ENCODE measurements around the gene SPDYE2. TPM values are rescaled to one million over a fixed set of nuclear protein-coding genes. Genes with fewer than 3 reads are reported as not detected.
"Not testable (repeated sequence)": the region's sequence is repeated elsewhere in the genome, so short reads cannot be mapped to it uniquely, and the experiment has no call there.

The SPDYE2 gene
- total RNA-seq, 2 donors from 2014 or later: not detected

DNA sequence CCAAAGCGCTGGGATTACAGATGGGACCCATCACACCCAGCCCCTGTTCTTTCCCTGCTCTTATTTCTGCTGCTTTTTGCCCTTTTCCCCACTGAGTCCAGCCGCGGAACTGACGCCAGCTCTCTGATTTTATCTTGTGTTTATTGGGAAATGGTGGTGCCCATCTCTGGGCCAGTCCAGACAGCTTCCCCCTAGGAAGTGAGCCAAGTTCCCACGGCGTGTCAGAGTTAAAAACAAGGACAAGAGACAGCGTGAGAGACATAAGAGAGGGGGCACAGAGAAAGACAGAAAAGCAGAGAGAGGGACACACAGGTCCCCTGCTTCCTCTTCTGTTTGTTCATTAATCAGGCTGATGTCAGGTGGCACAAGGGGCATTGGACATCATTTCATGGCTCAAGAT is 19.4 kb upstream of the SPDYE2 start:
- peak in 1 of 2 donors; percentile 39 for ATAC-seq
- DNase-seq: peak; percentile 51
- intact Hi-C loops (cut with DNase I): not testable (repeated sequence)

DNA sequence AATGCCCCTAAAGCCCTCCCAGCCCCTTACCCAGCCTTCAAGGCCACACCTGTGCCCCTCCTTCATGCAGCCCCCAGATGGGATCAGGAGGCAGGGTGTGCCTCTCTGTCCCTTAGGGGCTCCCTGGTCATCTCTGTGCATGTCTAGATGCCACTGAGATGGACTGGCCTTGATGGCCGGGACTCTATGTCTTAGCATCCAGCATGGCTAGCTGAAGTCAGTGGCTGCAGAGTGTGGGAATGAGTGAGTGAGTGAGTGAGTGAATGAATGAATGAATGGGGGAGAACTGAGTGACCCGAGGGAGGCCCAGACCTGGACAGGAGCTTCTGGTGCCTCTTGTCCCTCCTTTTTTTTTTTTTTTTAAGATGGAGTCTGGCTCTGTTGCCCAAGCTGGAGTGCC is 18.9 kb upstream of the SPDYE2 start:
- intact Hi-C loops (cut with DNase I); ATAC-seq; DNase-seq: not testable (repeated sequence)

DNA sequence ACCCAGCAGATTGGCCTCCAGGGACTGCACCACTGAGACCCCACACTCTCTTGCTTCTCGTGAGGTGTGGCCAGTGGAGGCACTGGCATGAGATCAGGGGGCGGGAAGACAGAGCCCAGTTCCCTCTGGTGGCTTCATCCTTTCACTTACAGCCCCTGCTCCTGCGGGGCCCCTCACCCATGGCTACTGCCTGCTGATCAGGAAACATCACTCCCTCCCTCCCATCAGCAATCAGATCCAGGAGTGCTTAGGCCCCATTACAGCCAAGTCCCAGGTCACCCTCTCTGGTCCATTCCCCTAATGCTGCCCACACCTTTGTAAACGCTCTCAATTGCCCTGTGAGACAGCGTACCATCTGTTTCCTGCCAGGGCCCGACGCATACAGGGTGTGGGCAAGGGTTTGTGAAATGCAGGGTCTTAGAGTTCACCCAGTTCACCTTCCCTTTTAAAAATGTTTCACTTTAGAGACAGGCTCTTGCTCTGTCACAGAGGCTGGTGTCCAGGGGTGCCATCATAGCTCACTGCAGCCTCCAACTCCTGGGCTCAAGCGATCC is 15.9 kb upstream of the SPDYE2 start:
- not testable (repeated sequence) for DNase-seq

DNA sequence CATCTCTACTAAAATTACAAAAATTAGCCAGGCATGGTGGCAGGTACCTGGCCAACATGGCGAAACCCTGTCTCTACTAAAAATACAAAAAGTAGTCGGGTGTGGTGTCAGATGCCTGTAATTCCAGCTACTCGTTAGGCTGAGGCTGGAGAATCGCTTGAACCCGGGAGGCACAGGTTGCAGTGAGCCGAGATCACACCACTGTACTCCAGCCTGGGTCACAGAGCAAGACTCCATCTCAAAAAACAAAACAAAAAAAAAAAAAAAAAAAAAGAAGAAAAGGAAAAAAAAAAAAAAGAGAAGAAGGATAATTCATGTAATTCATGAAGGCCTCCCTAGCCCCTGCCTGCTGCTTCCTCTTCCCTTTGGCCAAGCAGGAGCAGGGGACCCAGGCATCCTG is 10.4 kb upstream of the SPDYE2 start:
- intact Hi-C loops (cut with DNase I); ATAC-seq; DNase-seq: not testable (repeated sequence)

More for the DNA sequence above, 15.9 kb upstream of the SPDYE2 start:
- intact Hi-C loops (cut with DNase I); ATAC-seq: not testable (repeated sequence)

DNA sequence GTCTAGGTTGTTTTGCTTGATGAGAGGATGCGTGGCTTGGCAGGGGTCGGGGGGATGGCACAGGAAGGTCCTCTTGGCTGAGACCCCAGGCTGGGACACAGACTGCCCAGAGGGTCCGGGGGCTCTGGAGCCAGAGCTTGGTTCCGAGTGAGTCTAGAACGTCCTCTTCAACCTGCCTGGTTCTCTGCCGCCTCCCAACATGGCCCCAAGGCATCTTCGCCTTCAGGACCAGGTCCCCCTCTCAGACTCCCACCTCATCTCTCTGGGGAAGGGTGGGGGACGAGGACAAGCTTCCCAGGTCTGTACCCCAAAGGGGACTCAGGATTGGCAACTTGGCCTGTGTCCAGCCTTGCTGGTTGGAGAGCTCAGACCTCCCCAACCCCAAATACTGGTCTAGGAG is 8.9 kb upstream of the SPDYE2 start:
- intact Hi-C loops (cut with DNase I); DNase-seq: not testable (repeated sequence)
- peak in 1 of 2 donors; percentile 2 for ATAC-seq

DNA sequence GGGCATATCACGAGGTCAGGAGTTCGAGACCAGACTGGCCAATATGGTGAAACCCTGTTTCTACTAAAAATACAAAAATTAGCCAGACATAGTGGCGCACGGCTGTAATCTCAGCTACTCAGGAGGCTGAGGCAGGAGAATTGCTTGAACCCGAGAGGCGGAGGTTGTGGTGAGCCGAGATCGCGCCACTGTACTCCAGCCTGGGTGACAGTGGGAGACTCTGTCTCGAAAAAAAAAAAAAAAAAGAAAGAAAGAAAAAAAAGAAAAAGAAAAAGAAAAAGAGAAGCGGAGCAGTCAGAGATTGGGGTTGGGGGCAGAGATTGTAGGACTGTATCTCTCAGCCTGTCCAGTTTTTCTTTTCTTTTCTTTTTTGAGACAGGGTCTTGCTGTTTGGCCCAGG is 8.3 kb upstream of the SPDYE2 start:
- ATAC-seq; DNase-seq; intact Hi-C loops (cut with DNase I): not testable (repeated sequence)

DNA sequence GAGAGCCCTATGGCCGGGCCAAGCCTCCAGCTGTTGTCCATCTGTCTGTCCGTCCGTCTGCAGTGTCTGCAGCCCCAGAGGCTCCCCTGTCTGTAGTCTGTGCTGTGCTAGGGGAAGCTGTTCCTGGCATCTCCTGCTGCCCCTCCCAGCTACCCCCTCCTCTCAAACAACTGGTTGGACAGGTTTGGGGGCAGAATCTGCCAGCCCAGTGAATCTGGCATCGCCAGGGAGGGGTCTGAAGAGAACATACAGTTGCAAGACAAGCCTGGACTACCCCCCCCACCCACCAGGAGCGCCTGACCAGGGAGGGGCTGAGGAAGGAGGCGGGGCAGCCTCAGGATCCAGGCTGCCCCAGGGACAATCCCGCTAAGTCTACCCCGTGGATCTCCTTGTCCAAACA is 7.4 kb upstream of the SPDYE2 start, which contains the start of gene UPK3BL2:
Gene UPK3BL2, minus strand, starts transcription at position 101 of the 400 bp plus-strand sequence. Its CDS starts 60 bp downstream, at position 41.
- DNase-seq: not testable (repeated sequence)
- ATAC-seq: peak in 1 of 2 donors; percentile 41

DNA sequence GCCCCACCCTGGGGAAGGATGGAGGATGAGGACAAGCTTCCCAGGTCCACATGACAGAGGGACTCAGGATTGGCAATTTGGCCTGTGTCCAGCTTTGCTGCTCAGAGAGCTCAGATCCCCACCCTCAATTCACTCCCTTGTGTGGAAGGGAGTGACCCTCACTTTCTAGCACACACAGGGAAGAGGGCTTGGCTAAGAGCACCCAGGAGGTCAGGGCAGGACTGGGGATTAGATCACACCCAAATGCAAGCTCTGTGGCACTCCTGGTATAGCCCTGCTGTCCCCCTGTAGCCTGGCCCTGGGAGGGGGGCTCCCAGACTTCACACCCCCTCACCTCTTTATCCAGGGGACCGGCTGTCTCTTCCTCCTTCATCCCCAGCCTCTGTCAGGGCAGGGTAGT is 6.7 kb upstream of the SPDYE2 start:
- intact Hi-C loops (cut with DNase I); ATAC-seq; DNase-seq: not testable (repeated sequence)

More for the DNA sequence above, 7.4 kb upstream of the SPDYE2 start, which contains the start of gene UPK3BL2:
- intact Hi-C loops (cut with DNase I): not testable (repeated sequence)

DNA sequence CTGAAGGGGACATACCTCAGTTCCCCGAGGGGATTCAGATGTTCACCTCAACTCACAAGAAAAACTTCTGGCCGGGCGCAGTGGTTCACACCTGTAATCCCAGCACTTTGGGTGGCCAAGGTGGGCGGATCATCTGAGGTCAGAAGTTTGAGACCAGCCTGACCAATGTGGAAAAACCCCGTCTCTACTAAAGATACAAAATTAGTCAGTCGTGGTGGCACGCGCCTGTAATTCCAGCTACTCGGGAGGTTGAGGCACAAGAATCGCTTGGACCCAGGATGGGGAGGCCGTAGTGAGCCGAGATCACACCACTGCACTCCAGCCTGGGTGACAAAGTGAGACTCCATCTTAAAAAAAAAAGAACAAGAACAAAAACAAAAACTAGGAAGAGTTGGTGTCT is 5.7 kb upstream of the SPDYE2 start:
- ATAC-seq; DNase-seq; intact Hi-C loops (cut with DNase I): not testable (repeated sequence)

DNA sequence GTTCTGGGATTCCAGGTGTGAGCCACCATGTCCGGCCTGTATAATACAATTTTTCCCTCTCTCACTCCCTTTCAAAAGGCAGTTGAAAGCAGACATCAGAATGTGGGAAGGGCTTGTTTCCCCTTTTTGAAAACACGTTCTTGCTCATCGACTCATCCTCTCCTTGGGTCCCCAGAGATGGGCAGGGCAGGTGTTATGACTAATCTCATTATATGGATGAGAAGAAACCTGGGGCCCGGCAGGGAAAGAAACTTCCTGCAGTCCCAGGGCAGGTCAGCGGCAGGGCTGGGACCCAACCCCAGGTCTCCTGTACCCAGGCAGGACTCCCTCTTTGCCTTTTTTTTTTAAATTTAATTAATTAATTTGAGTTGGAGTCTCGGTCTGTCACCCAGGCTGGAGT is 4.7 kb upstream of the SPDYE2 start:
- DNase-seq; intact Hi-C loops (cut with DNase I); ATAC-seq: not testable (repeated sequence)

DNA sequence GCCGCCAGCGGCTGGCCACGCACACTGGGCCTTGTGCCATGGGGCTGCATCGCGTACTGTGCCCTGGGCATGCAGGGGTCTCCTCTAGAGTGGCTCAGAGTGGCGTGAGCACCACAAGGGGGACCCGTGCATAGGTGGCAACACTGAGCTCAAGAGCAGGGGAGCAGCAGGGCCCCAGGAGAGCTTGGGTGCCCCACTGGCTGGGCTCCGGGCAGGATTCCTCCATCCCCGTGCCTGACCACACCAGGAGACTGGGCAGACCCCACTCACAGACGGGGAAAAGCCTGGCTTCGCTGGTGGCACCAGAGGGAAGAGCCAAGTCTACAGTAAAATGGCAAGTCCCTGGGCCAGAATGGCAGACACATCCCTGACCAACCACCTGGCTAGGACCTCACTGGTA is 17.6 kb downstream of the SPDYE2 start:
- intact Hi-C loops (cut with DNase I); ATAC-seq; DNase-seq: not testable (repeated sequence)

DNA sequence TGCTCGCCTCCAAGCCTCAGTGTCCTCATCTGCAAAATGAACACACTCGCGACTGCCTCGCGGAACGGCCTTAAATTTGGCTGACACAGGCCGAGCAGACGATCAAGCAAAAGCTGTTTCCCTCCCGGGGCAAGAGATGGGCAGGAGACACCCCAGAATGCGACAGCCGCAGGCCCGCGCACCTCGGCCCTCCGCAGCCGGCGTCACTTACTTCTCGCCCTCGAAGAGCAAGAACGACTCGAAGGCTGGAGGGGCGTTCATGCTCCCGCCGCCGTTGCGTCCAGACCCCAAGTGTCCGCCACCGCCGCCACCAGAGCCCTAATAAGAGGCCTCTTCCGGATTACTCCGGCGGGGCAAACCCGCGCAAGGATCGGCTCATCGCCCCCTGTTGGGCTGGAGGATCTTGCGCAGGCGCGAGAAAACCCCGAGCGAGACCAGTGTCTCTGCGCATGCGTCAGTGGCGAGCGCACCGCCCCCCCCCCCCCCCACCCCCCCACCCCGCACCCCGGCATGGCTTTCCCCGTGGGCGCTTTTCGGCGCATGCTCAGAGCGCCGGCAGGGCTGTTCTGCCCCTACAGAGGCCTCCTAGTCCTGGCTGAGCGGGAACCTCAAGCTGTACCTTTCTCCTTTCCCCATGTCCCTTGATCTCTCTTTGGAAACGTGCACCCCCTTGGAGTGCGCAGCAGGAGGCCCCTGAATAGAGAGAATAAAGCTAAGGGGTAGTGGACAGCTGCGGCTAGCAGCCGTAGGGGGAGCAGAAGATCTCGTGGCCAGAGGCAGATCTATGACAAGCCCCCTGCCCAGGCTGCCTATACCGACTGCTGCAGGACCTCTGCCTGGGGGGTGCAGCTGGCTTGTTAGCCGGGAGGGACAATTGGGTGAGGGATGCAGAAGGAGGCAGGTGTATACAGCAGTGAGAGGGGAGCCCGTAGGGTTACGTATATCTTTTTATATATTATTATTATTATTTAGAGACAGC is 21.5 kb downstream of the SPDYE2 start, which contains the start of gene POLR2J3:
Gene POLR2J3, minus strand, starts transcription at position 323 of the 979 bp plus-strand sequence. Its CDS starts 62 bp downstream, at position 261.
- DNase-seq: peak; percentile 97
- intact Hi-C loops (cut with DNase I): not testable (repeated sequence)
- peak; percentile 97 for ATAC-seq

DNA sequence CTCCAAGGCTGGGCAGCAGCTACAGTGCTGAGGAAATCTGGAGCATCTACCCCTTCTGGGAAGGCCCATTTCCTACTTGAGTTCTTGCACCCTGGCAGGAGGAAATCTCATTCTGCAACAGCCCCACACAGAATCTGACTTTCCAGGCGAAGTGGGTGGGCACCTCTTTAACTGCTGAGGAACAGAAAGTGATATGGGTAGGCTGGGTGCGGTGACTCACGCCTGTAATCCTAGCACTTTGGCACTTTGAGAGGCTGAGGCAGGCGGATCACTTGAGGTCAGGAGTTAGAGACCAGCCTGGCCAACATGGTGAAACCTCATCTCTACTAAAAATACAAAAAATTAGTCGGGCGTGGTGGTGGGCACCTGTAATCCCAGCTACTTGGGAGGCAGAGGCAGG is 23.6 kb downstream of the SPDYE2 start:
- ATAC-seq; intact Hi-C loops (cut with DNase I); DNase-seq: not testable (repeated sequence)

DNA sequence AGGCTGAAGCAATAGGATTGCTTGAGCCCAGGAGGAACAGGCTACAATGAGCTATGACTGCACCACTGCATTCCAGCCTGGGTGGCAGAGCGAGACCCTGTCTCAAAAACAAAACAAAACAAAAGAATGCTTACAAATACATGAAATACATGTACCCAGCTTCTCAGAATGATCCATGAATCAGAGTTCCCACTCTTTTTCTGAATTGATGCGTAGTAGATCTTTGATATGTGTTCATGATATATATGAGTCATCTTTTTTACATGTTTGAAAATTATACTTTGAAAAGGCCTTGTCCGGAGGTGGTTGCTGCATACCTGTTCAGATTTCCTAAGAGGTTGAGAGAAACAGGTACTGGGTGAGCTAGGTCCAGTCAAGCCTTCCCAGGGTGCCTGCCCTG is 25.3 kb downstream of the SPDYE2 start:
- intact Hi-C loops (cut with DNase I): not testable (repeated sequence)

DNA sequence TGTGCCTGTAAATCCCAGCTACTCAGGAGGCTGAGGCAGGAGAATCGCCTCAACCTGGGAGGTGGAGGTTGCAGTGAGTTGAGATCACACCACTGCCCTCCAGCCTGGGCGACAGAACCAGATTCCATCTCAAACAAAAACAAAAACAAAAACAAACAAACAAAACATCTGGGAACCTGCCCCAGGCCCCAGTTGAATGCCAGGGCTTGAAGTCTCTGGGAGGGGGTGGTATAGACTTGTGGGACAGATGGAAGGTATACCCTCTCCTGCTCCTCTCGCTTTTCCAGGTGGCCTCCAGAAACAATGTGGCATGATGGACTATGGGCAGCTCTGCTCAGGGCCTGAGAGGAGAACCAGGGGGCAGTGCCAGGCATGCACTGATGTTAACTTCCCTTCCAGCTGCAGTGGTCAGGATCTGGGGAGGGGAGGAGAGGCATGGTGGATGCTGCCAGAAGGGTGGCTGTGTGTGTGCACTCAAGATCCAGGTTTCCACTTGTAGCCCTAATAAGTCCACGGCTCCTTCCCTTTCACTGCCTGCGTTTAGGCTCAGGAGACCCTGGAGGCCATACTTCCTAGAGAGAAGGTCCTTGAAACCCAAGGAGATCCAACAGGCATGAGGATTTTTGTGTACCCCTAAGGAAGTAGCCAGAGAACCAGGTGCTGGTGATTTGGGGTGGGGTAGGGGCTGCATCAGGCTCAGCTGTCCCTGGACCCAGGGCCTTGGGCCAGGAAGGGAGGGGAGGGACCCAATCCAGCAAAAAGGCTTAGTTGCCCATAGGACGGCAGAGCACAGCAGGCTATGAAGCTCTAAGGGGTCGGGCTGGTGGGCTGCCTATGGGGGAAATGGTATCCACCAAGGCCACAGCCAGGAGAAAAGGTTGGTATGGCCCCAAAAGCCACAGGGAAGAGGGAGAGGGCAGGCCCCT is 26.6 kb downstream of the SPDYE2 start:
- intact Hi-C loops (cut with DNase I); DNase-seq; ATAC-seq: not testable (repeated sequence)

More for the DNA sequence above, 25.3 kb downstream of the SPDYE2 start:
- not testable (repeated sequence) for ATAC-seq, DNase-seq

DNA sequence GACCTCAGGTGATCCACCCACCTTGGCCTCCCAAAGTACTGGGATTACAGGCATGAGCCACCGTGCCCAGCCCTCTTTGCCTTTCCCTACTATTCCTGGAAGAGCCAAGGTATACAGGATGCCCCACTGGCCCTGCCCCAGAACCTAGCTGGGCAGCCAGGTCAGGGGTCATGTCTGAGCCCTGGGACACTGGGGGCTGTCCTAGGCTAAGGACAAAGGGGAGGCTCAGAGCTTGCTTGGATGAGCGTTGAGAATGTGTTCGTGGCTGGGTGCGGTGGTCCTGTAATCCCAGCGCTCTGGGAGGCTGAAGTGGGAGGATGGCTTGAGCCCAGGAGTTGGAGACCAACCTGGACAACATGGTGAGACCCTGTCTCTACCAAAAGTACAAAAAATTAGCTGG is 27.5 kb downstream of the SPDYE2 start:
- peak in 1 of 2 donors; percentile 9 for ATAC-seq
- intact Hi-C loops (cut with DNase I); DNase-seq: not testable (repeated sequence)

DNA sequence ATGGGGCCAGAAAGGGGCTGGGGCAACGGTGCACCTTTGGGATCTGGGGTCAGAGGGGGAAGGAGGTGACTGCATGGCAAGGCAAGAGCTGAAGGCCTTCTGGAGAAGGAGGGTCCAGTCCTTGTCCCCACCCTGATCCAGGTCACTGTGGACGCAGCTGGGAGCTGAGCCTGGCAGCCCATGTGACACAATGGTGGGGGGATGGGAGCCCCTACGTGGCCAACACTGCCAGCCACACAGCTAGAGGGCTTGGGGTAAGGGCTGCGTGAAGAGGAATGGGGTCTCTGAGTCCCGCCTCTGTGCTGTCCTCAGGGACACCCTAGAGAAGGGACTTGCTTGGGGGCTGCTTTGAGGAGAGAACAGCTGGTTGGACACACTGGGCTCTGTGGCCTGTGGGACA is 30.7 kb downstream of the SPDYE2 start:
- not testable (repeated sequence) for ATAC-seq, DNase-seq

DNA sequence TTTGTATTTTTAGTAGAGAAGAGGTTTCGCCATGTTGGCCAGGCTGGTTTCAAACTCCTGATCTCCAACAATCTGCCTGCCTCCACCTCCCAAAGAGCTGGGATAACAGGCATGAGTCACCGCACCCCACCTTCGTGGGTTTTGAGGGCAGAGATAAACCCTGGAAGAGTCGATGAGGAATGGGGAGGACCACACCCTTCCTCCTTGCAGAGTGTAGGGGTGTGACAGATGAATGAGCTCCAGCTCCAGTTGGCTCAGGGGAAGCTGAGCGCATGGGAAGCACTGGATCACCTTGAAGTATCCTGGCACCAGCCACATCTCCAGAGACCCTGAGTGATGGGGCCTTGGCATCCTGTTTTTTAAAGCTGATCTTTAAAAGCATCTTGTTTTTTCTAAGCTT is 32.5 kb downstream of the SPDYE2 start:
- intact Hi-C loops (cut with DNase I); DNase-seq: not testable (repeated sequence)
- peak in 1 of 2 donors; percentile 58 for ATAC-seq

More for the DNA sequence above, 30.7 kb downstream of the SPDYE2 start:
- intact Hi-C loops (cut with DNase I): not testable (repeated sequence)

Data from left cardiac atrium (tissue), 4 donors.